HepG2 (cell line): ENCODE results near the gene CRLF1. TPM values are rescaled to one million over a fixed set of nuclear protein-coding genes. Genes with fewer than 3 reads are reported as not detected.

Experiments
- ARID4A ChIP-seq: sonication (generic); formaldehyde crosslinking; IDR thresholded peaks from 2 replicates; pipeline ENCODE4 v1.5.0; 2020; ENCODE audit warnings: mild to moderate bottlenecking, missing genetic modification reagents, borderline replicate concordance
- BHLHE40 ChIP-seq: IDR thresholded peaks from 2 replicates; pipeline ENCODE4 v1.6.1; 2011; ENCODE audit warnings: low read length, improper control_type of control experiment
- BRD4 ChIP-seq: sonication (generic); formaldehyde crosslinking; IDR thresholded peaks from 2 replicates; pipeline ENCODE4 v1.4.0; 2020; ENCODE audit warnings: missing genetic modification reagents
- CCDC6 ChIP-seq: sonication (generic); formaldehyde crosslinking; IDR thresholded peaks from 2 replicates; pipeline ENCODE4 v1.8.1; 2022; ENCODE audit warnings: mild to moderate bottlenecking, missing genetic modification reagents, moderate library complexity
- DR1 ChIP-seq: sonication (generic); formaldehyde crosslinking; IDR thresholded peaks from 2 replicates; pipeline ENCODE4 v1.8.0; 2021; ENCODE audit warnings: mild to moderate bottlenecking, missing genetic modification reagents, inconsistent platforms
- HBP1 ChIP-seq: IDR thresholded peaks from 2 replicates; pipeline ENCODE4 v1.6.1; 2016; ENCODE audit warnings: low read depth, control low read depth
- ISL2 ChIP-seq: sonication (generic); formaldehyde crosslinking; IDR thresholded peaks from 2 replicates; pipeline ENCODE4 v1.5.0; 2020; ENCODE audit warnings: missing genetic modification reagents
- KMT2A ChIP-seq: sonication (generic); formaldehyde crosslinking; IDR thresholded peaks from 2 replicates; pipeline ENCODE4 v1.4.0; 2020; ENCODE audit warnings: missing genetic modification reagents
- NONO ChIP-seq, 2 experiments: fragments of 450-650 bp in 1 of 2; sonication (generic) in 1 of 2; formaldehyde crosslinking in 1 of 2; IDR thresholded peaks in 1 of 2; conservative IDR thresholded peaks in 1 of 2; 2 replicates each; pipeline versions ENCODE4 v1.6.1 to v1.8.0; 2017 to 2022; ENCODE audit warnings: mild to moderate bottlenecking in 1 of 2, missing genetic modification reagents in 1 of 2, moderate library complexity in 1 of 2
- RCOR2 ChIP-seq: IDR thresholded peaks from 2 replicates; pipeline ENCODE4 v1.6.1; 2016; ENCODE audit warnings: missing biosample characterization, missing genetic modification reagents
- SALL2 ChIP-seq: sonication (generic); formaldehyde crosslinking; IDR thresholded peaks from 2 replicates; pipeline ENCODE4 v1.8.1; 2023; ENCODE audit warnings: mild to moderate bottlenecking, missing genetic modification reagents, inconsistent platforms
- SP4 ChIP-seq: sonication (generic); formaldehyde crosslinking; IDR thresholded peaks from 2 replicates; pipeline ENCODE4 v1.8.1; 2023; ENCODE audit warnings: mild to moderate bottlenecking, missing genetic modification reagents
- ZFP90 ChIP-seq: sonication (generic); formaldehyde crosslinking; IDR thresholded peaks from 2 replicates; pipeline ENCODE4 v1.8.0; 2022; ENCODE audit warnings: missing genetic modification reagents, mild to moderate bottlenecking, inconsistent platforms, borderline replicate concordance
- ZNF407 ChIP-seq: sonication (generic); formaldehyde crosslinking; IDR thresholded peaks from one replicate; pipeline ENCODE4 v1.5.1; 2020; ENCODE audit warnings: mild to moderate bottlenecking, missing genetic modification reagents; ENCODE audit errors: not compliant biosample characterization
- polyA plus RNA-seq, 8 experiments: library from polyadenylated mRNA; depleted of rRNA in 3 of 8; stranded (reverse) in 7 of 8; unstranded in 1 of 8; fragments of >200 nt; fragmentation: Illumina TruSeq in 4 of 8; extraction: Trizol in 4 of 8; gene quantifications; 2 replicates each; pipeline versions ENCODE4 v1.2.1 to v1.2.3, GENCODE V29; 2011 to 2016; ENCODE audit warnings: low read depth in 4 of 8, missing spikeins in 1 of 8, mixed read lengths in 1 of 8; ENCODE audit not compliant: insufficient read depth in 1 of 8
- total RNA-seq, 5 experiments: library from RNA; depleted of rRNA; stranded (reverse); fragments of >200 nt; fragmentation: Illumina TruSeq; extraction: Trizol; gene quantifications; 2 replicates each; pipeline ENCODE4 v1.2.3, GENCODE V29; 2016; ENCODE audit warnings: low read depth in 1 of 5

Gene CRLF1
- total and polyA plus RNA-seq, 2 of the 13 experiments (the other 11 are each of a cell fraction or from before 2014, with no cell fraction given) = 217 to 296 TPM

- TF ChIP-seq DR1 (CRISPR knock-in tag) = no peak
- TF ChIP-seq ARID4A (CRISPR knock-in tag) = peak; percentile 94
- no peak for TF ChIP-seq NONO (IDR thresholded peaks at IDR 0.05)
- TF ChIP-seq NONO (CRISPR knock-in tag; conservative IDR thresholded peaks at IDR 0.05) = peak; percentile 84
- 0 out of 2 replicates have a peak, but pooled peaks have one; percentile 19 for TF ChIP-seq BRD4
- peak; percentile 63; the same call in 1 of the 2 replicates for TF ChIP-seq SP4 (CRISPR knock-in tag)
- TF ChIP-seq KMT2A (CRISPR knock-in tag) = peak; percentile 44; the same call in 1 of the 2 replicates
- TF ChIP-seq ZNF407 (CRISPR knock-in tag) = no peak
- peak; percentile 100 for TF ChIP-seq RCOR2 (CRISPR knock-in tag)
- TF ChIP-seq SALL2 (CRISPR knock-in tag) = peak; percentile 80
- peak; percentile 13; the same call in 1 of the 2 replicates for TF ChIP-seq BHLHE40
- TF ChIP-seq CCDC6 (CRISPR knock-in tag) = peak; percentile 57; the same call in 1 of the 2 replicates
- peak; percentile 74; the same call in 1 of the 2 replicates for TF ChIP-seq HBP1
- peak; percentile 35 for TF ChIP-seq ISL2
- peak; percentile 40; the same call in 1 of the 2 replicates for TF ChIP-seq ZFP90 (CRISPR knock-in tag)
Observed at GRCh38 chr19:18557411-18558201, 49.0 kb downstream of the CRLF1 start, which contains the start of gene KXD1 (continued).
